Heart right ventricle (tissue), 16 donors: ENCODE measurements around the gene SLC10A3. TPM values are rescaled to one million over a fixed set of nuclear protein-coding genes. Genes with fewer than 3 reads are reported as not detected.

Experiments used
- ATAC-seq, 8 donors: fragments of 200-7000 bp; cut with Tn5 transposase; one replicate each; pipeline ENCODE4 v1.9.1; 2020; ENCODE audit warnings: mild to moderate bottlenecking in 8 of 8, moderate library complexity in 8 of 8, moderate number of reproducible peaks in 1 of 8
- DNase-seq, 2 donors: peaks; one replicate each; pipeline ENCODE4 v3.0.0-alpha.2; 2020
- H3K27ac ChIP-seq, 10 donors: fragments of 200-600 bp; sonication (generic) in 2 of 10; one replicate each; pipeline versions ENCODE4 v1.5.0 to v1.8.0; 2020 to 2022; ENCODE audit warnings: mild to moderate bottlenecking in 3 of 10
- H3K27me3 ChIP-seq, 7 donors: fragments of 200-600 bp; one replicate each; pipeline ENCODE4 v1.8.0; 2021 to 2022; ENCODE audit warnings: mild to moderate bottlenecking in 2 of 7
- H3K36me3 ChIP-seq, 9 donors: fragments of 200-600 bp; sonication (generic) in 1 of 9; one replicate each; pipeline versions ENCODE4 v1.5.0 to v1.8.0; 2020 to 2022; ENCODE audit warnings: mild to moderate bottlenecking in 2 of 9
- H3K4me1 ChIP-seq, 9 donors: fragments of 200-600 bp; sonication (generic) in 1 of 9; one replicate each; pipeline versions ENCODE4 v1.5.0 to v1.8.0; 2020 to 2022; ENCODE audit warnings: mild to moderate bottlenecking in 4 of 9
- H3K4me3 ChIP-seq, 10 donors: fragments of 200-600 bp; sonication (generic) in 2 of 10; one replicate each; pipeline versions ENCODE4 v1.5.0 to v1.8.0; 2020 to 2022; ENCODE audit warnings: mild to moderate bottlenecking in 7 of 10, moderate library complexity in 2 of 10
- H3K9me3 ChIP-seq, 11 donors: fragments of 200-600 bp in 10 of 11; sonication (generic) in 2 of 11; one replicate each; pipeline versions ENCODE4 v1.5.0 to v1.8.0; 2013 to 2022; ENCODE audit warnings: mild to moderate bottlenecking in 2 of 11, control low read depth in 1 of 11, moderate library complexity in 1 of 11
- WGBS, 2 donors: extraction: QIAGEN DNeasy Blood & Tissue Kit; methylation state at CpG; one replicate each; pipeline ENCODE4 v1.1.7; 2013; ENCODE audit warnings: inconsistent platforms in 1 of 2; 5-methylcytosine and 5-hydroxymethylcytosine counted together
- intact Hi-C, 10 donors: fragments of 100-400 bp; cut with DNase I; formaldehyde crosslinking; loops; one replicate each; pipeline versions ENCODE4 v1.11.1 to v1.14.2; 2022
- polyA plus RNA-seq, 2 donors: library from polyadenylated mRNA; stranded (reverse); fragments of 200-250 nt; gene quantifications; one replicate each; pipeline ENCODE4 v1.2.3, GENCODE V29; 2013
- total RNA-seq, 10 donors: library from RNA; stranded (reverse); fragmentation: NEBNext Ultra II Directional in 3 of 10; extraction: Animal tissue kit (Norgen Biotek cat#: 25700) in 3 of 10; gene quantifications; one replicate each; pipeline versions ENCODE4 v1.2.1 to v1.2.4, GENCODE V29; 2021 to 2023
- TF ChIP-seq, protein P1 (sequence below), 9 donors: fragments of 200-600 bp; sonication (generic) in 2 of 9; IDR thresholded peaks; one replicate each; pipeline versions ENCODE4 v1.5.0 to v1.8.0; 2021 to 2022; ENCODE audit warnings: antibody characterized with exemption in 9 of 9, mild to moderate bottlenecking in 5 of 9, moderate library complexity in 1 of 9
- donor health status: Arrhythmogenic right ventricular cardiomyopathy.
- donor health status: ischemic (EF 13 %, LVEDD 7.1; RV severe dilation, severe dysfunction).
- donor health status: healthy with polysubstance abuse.
- donor health status: DM: no; HTN: yes; CAD: no.
- donor health status: DM: no; HTN: no; CAD: no.
- donor health status: ischemic (EF 25% LVEDD 6.9; RV normal size, moderate dysfunction).
- donor health status: ischemic (EF 25% LVEDD 5.7; RV mildly dilated, moderate dysfunction).
- donor health status: healthy.
- donor health status: DM: yes; HTN: yes; CAD: no.
- donor health status: Ischemic cardiomyopathy.
- donor health status: ischemic (EF 35%, LVEDD 5.7; RV mildly dilated, moderate dysfunction).
- donor health status: nonischemic (EF 11% LVEDD 7.7; RV severe dilation, severe dysfunction).
- donor health status: DM: yes; HTN: yes; CAD: no.
- donor health status: PGD.
- donor health status: ischemic (EF 29% LVEDD 5.4; RV normal size, mild dysfunction).
- donor health status: nonischemic (EF 23%, LVEDD 6.1; RV moderate dilation, normal function).

SLC10A3 gene
- total and polyA plus RNA-seq, 12 donors: 8.7 to 38.1 (median 12.1) TPM

DNA sequence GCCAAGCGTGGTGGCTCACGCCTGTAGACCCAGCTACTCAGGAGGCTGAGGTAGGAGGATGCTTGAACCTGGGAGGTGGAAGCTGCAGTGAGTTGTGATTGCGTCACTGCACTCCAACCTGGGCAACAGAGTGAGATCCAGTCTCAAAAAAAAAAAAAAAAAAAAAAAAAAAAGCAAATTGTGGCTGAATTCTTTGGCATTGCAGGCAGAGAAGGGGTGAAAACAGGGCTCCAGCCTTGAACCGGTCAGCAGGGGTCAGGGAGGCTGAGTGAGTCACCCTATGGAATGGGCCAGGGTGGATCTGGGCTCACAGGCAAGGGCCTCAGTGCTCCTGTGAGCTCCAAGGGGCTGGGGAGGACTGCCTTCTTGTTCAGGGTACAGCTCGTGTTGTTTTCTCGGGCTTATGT lies 38.8 kb upstream of the SLC10A3 start:
- Histone ChIP-seq H3K4me1 (peaks cover 0 to 12% (median 2%) of the 10 kb centered on the region in 9 donors), H3K36me3 (peaks cover 0 to 25% (median 0%) of the 10 kb centered on the region in 9 donors), H3K9me3 (no peaks in the 10 kb centered on the region), H3K27ac (no peak overlapping the region), H3K4me3 (no peak overlapping the region), H3K27me3 (peaks cover 0 to 9% (median 0%) of the 10 kb centered on the region in 7 donors)
- intact Hi-C loops: no loop called here
- DNase-seq (no peak), ATAC-seq (peak in 1 of 8 donors; percentile 15)
- whole genome bisulfite sequencing, 2 donors: 90% methylated on average over 6 of the region's 6 CpGs
- TF ChIP-seq, protein P1, sequence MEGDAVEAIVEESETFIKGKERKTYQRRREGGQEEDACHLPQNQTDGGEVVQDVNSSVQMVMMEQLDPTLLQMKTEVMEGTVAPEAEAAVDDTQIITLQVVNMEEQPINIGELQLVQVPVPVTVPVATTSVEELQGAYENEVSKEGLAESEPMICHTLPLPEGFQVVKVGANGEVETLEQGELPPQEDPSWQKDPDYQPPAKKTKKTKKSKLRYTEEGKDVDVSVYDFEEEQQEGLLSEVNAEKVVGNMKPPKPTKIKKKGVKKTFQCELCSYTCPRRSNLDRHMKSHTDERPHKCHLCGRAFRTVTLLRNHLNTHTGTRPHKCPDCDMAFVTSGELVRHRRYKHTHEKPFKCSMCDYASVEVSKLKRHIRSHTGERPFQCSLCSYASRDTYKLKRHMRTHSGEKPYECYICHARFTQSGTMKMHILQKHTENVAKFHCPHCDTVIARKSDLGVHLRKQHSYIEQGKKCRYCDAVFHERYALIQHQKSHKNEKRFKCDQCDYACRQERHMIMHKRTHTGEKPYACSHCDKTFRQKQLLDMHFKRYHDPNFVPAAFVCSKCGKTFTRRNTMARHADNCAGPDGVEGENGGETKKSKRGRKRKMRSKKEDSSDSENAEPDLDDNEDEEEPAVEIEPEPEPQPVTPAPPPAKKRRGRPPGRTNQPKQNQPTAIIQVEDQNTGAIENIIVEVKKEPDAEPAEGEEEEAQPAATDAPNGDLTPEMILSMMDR (IDR thresholded peaks at IDR 0.05): no peak

DNA sequence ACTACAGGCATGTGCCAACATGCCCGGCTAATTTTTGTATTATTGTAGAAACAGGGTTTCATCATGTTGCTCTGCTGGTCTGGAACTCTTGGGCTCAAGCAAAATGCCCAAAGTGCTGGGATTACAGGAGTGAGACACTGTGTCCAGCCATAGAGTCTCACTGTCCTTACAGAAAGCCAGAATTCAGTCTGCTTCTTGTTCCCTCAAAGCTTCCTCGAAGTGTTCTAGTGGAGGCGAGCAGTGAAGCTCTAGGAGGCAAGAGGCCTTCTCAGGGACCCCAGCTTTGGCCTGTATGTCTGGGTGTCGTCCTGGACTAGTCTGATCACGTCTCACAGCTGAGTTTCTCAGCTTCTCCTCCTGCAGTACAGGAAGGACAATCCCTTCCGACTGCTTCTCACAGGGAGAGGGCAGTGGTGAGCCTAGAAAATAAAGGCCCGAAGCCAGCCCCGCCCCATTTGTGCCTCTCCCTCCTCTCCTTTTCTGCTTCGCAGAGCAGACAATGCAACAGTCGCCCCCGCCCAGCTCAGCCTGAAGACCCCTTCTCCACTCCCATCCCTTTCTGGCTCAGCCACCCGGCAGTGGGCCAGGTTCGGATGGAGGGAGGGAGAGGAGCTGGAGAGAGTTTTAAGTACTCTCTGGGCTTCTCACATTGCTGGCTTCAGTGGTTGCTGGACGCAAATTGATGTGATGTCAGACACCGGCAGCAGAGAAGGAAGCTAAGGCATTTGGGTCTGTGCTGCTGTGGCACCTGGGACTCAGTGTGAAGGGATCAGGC lies 36.7 kb upstream of the SLC10A3 start:
- intact Hi-C loops: no loop called here
- peak; percentile 73 to 95 (median 91) for ATAC-seq
- TF ChIP-seq, protein P1 (IDR thresholded peaks at IDR 0.05): peak in 8 of 9 donors; percentile 17 to 66 (median 56)
- Histone ChIP-seq H3K36me3 (peaks cover 0 to 4% (median 0%) of the 10 kb centered on the region in 9 donors), H3K4me1 (peaks cover 0 to 10% (median 0%) of the 10 kb centered on the region in 9 donors), H3K4me3 (peak overlapping the region in 9 of 10 donors; percentile 8 to 47 (median 38)), H3K27ac (peak overlapping the region; percentile 50 to 89 (median 77)), H3K27me3 (peaks cover 0 to 13% (median 0%) of the 10 kb centered on the region in 7 donors), H3K9me3 (no peaks in the 10 kb centered on the region)
- DNase-seq: peak; percentile 68 to 82
- WGBS, 2 donors: 6% methylated on average over 11 to 15 of the region's 15 CpGs

DNA sequence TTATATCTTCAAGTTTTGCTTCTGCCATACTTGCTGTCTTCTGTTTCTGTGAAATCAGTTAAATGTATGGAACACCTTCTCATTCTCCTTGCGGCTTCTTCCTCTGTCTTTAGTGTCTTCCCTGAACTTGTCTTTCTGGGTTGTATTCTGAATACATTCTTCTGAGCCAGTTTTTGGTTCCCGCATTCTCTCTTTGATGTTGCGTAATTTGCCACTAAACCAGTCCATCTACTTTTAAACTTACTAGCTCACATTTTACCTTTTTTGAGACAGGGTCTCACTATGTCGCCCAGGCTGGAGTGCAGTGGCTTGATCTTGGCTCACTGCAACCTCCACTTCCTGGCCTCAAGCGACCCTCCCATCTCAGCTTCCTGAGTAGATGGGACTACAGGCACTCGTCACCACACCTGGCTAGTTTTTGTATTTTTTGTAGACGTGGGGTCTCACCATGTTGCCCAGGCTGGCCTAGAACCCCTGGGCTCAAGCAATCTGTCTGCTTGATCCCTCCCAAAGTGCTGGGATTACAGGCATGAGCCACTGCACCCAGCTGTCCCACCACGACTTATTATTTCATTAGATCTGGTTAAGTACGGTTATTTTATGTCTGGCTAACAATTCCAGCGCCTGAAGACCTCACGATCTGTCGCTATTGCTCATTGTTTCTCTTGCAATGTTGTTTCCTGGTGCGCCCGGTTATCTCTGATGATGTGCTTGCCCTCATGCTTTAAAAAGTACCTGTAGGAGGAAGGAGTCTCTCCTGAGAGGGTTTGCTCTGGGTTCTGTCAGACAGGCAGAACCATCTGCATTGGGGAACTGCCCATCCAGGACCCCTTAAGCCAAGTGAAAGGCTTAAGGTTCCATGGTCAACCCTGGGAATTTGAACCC lies 35.4 kb upstream of the SLC10A3 start:
- intact Hi-C loops: no loop called here
- ATAC-seq (no peak), DNase-seq (no peak)
- Histone ChIP-seq H3K36me3 (no peaks in the 10 kb centered on the region), H3K27ac (peak overlapping the region in 1 of 10 donors; percentile 89), H3K4me1 (peaks cover 0 to 10% (median 0%) of the 10 kb centered on the region in 9 donors), H3K4me3 (no peak overlapping the region), H3K9me3 (no peaks in the 10 kb centered on the region), H3K27me3 (peaks cover 0 to 13% (median 0%) of the 10 kb centered on the region in 7 donors)
- 82 to 85% methylated on average over 14 of the region's 14 CpGs for WGBS, 2 donors
- TF ChIP-seq, protein P1 (IDR thresholded peaks at IDR 0.05): no peak

DNA sequence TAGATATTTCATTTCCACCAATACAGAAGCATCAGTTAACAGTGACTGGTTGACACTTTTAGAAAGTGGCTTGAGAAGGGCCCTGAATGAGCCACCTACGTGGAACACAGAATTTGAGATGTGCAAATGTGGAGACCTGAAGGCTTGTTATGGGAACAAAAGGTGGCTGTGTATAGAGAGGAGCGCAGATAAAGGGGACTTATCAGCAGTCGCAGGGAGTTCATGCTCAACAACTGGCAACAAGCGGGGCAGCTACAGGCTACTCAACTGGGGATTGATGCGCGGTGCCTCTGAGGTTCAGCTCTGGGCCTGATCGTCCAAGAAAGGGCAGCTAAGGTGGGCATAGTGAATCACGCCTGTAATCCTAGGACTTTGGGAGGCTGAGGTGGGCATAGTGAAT lies 29.0 kb upstream of the SLC10A3 start:
- H3K4me3 ChIP-seq: no peak overlapping the region
- intact Hi-C loops: loop anchor here in 1 of 10 donors (10.0 kb wide), 2 partner anchors 65 to 125 kb away; partner anchors contain the start of genes PLXNA3 and RPL10
- WGBS, 2 donors: 89 to 91% methylated on average over 8 of the region's 8 CpGs
- no peaks in the 10 kb centered on the region for H3K36me3 ChIP-seq
- no peak for DNase-seq
- TF ChIP-seq, protein P1 (IDR thresholded peaks at IDR 0.05): no peak
- peaks cover 0 to 4% (median 0%) of the 10 kb centered on the region in 11 donors for H3K9me3 ChIP-seq
- peaks cover 0 to 25% (median 13%) of the 10 kb centered on the region in 9 donors for H3K4me1 ChIP-seq
- H3K27me3 ChIP-seq: peaks cover 0 to 9% (median 0%) of the 10 kb centered on the region in 7 donors
- H3K27ac ChIP-seq: no peak overlapping the region
- ATAC-seq: no peak
